NCI-H2081 treated with DMSO at 0.1 percent for 48 hours (cell line): Measurements from ENCODE around the gene PCF11.
"Not testable (repeated sequence)": the region's sequence is repeated elsewhere in the genome, so short reads cannot be mapped to it uniquely, and the experiment has no call there.

ENCODE experiments used
- DNase-seq: peaks from one replicate; lab custom pipeline; 2025; lab: John Stamatoyannopoulos, UW

The PCF11 gene, protein sequence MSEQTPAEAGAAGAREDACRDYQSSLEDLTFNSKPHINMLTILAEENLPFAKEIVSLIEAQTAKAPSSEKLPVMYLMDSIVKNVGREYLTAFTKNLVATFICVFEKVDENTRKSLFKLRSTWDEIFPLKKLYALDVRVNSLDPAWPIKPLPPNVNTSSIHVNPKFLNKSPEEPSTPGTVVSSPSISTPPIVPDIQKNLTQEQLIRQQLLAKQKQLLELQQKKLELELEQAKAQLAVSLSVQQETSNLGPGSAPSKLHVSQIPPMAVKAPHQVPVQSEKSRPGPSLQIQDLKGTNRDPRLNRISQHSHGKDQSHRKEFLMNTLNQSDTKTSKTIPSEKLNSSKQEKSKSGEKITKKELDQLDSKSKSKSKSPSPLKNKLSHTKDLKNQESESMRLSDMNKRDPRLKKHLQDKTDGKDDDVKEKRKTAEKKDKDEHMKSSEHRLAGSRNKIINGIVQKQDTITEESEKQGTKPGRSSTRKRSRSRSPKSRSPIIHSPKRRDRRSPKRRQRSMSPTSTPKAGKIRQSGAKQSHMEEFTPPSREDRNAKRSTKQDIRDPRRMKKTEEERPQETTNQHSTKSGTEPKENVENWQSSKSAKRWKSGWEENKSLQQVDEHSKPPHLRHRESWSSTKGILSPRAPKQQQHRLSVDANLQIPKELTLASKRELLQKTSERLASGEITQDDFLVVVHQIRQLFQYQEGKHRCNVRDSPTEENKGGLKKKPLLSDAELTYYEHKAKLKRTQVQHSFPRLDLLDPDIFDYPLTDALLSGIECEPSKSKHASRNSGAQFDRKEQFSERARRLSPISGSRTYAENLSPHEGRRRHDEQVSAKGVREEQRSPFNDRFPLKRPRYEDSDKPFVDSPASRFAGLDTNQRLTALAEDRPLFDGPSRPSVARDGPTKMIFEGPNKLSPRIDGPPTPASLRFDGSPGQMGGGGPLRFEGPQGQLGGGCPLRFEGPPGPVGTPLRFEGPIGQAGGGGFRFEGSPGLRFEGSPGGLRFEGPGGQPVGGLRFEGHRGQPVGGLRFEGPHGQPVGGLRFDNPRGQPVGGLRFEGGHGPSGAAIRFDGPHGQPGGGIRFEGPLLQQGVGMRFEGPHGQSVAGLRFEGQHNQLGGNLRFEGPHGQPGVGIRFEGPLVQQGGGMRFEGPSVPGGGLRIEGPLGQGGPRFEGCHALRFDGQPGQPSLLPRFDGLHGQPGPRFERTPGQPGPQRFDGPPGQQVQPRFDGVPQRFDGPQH (N-terminal part only)

DNA sequence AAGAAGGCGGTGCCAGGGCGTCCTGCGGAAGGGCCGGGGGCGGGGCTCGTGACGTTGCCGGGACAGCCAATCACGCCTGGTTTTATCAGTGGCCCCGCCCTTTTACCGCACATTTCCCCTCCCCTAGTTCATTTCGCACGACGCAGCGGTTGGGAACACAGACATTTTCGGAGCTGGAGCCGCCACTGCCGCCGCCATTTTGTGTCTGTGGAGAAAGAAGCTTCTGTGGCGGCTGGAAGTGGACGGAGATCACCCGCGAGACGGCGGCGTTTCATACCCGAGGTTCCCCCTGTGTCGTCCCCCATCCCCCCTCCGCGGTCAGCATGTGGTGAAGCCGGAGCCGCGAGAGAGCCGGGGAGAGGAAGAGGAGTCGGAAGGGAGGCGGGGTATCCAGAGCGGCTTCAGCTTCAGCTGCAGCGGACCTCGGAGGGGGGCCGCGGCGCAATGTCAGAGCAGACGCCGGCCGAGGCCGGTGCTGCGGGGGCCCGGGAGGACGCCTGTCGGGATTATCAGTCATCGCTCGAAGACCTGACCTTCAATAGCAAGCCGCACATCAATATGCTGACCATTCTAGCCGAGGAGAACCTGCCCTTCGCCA is at the start of gene PCF11:
TSS of gene PCF11 (plus strand) at position 136 of the 598 bp plus-strand sequence. CDS start at position 445, 309 bp downstream.
- DNase-seq: no peak

DNA sequence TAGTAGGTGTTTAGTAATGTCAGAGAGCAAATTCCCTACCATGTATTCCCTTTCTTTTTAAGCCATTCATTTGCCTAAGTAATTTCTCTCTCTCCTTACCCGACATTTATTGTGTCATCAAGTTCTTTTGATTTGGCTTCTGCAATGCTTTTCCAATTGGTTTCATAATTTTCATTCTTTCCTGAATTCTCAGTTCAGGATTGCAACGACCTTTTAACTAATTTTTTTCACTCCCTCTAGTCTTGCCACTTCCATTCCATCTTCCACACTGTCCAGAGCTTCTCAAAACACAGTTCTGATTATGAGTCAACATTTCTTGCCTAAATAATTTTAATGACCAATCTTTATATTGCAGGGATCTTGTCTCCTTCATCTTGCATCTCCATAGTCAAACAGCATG is 44.0 kb upstream of the PCF11 start:
- DNase-seq: no peak

DNA sequence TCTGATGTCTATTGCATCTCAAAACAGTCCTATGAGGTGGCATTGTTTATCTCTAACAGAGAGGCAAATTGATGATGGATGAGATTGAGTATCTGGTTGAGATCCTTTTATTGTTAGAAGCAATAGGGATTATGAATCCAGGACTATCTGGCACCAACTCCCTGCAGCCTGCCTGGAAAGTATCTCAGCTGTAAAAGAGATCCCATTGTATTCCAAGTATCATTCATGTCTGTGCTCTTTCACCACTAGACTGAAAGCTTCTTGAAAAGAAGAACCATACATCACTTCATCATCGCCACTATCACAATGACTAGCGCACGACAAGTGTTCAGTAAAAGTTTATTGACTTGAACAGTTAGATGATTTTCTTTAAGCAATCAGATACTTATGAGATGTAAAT is 41.9 kb upstream of the PCF11 start:
- no peak for DNase-seq

DNA sequence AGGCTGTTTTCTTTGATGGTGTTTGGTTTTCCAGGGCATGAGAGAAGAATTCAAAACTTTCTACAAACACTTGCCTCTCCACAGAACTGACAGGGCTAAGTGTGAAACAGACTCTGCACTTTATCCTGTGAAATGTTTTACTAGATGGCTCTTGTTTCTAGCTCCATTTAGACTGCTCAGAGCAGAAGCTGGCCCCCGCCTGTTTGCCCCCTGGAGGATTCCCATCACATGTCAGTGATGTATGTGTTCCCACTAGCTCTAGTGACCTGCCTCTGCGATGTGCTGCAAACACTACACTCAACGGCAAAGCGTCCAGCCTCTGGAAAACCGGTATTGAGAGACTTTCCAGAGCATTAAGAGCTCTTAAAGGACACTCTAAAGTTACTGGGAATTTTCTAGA is 41.4 kb upstream of the PCF11 start:
- DNase-seq: no peak

DNA sequence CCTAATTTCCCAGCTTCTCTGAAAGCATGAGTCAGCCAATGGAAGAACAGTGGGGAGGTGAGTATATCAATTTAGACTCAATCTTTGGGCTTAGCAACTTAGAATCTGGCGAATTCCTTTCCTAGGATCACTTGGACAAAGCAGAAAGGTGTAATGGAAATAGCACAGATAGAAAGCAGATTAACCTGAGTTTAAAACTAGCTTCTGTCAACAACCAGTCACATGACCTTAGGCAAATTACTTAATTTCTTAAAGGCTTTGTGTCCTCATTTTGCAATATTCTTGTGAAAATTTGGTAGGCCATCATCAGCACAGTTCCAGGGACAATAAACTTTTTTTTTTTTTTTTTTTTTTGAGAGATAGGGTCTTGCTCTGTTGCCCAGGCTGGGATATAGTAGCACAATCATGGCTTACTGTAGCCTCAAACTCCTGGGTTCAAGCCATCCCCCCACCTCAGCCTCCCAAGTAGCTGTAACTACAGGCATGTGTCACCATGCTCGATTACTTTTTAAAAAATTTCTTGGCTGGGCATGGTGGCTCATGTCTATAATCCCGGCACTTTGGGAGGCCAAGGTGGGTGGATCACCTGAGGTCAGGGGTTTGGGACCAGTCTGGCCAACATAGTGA is 40.8 kb upstream of the PCF11 start:
- DNase-seq: no peak

DNA sequence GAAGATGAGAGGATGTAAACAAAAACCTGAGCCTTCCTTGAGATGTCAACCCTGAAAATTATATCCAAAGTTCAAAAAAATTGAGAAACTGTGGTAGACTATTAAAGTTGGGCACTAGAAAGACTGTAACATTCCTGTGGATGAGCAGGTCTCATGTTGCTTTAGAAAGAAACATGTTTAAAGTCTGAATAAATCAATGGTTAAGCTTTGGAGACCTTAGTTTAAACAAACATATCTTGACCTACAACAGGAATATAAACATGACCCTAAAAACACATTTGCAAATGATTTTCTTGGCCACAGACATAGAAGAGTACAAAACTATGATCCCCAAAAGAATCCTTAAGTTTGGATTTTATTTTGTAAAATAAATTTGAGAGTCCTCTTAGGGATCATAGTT is 38.1 kb upstream of the PCF11 start:
- DNase-seq: no peak

DNA sequence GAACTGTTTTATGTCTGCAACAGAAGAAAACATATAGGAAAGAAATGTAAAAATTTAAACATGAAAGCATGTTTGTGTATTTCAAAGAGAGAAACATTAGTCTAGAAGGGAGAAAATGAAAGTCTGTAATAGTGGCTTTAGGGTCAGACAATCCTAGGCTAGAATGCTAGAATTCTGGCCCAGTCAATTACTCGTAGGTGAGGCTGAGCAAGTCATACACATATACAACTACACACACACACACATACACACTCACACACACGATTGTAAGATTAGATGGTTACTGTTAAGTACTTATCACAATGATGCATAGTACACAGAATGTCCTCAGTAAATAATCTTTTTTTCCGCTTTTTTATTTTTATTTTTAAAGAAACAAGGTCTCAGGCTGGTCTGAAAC is 37.7 kb upstream of the PCF11 start:
- no peak for DNase-seq

DNA sequence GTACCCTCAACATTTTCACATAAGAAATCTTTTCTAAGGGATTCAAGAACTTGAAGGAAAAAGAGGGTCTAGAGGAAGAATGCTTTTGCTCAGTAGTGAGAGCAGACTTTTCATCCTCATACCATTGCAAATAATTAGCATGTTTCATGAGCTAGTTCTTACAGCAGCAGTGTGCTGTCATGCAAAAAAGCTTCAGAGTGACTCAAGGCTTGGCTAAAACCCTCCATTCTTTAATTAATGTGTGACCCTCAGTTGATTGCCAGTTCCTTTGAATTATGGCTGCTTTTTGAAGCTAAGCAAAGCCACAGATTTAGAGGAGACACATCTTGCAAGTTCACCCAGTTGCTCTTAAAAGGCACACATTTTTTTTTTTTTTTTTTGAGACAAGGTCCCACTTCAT is 36.6 kb upstream of the PCF11 start:
- DNase-seq: no peak

DNA sequence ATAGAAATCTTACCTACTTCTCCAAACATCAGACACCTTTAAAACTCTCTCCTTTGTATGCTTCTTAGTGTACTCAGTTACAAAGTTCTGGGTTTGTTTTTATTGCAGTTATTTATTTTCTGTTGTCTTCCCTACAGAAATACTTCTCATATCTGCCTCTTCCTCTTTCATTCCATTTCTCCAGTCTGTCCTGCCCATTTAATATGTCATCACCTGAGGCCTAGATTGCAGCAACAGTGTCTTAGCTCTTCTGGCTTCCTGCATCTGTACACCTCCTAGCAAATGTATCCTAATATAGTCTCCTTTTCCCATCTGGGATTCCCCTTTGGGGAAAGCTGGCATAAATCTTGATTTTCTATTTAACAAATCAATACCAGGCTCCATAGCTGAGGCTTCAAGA is 34.9 kb upstream of the PCF11 start:
- no peak for DNase-seq

DNA sequence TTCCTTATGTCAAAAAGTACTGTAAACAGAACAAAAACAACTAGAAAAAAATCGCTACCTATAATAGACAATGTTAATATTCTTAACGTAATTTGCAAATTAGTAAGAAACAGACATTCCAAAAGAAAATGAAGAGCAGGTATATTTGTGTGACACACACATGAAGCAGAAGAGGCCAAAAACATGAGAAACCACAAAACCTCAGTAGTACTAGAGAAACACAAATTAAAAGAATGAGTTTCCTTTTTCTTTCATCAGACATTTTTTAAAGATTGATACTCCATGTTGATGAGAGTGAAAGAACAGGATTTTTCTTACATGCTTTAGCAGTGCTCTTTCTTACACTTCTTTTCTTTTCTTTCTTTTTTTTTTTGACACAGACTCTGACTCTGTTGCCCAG is 34.2 kb upstream of the PCF11 start:
- DNase-seq: no peak

DNA sequence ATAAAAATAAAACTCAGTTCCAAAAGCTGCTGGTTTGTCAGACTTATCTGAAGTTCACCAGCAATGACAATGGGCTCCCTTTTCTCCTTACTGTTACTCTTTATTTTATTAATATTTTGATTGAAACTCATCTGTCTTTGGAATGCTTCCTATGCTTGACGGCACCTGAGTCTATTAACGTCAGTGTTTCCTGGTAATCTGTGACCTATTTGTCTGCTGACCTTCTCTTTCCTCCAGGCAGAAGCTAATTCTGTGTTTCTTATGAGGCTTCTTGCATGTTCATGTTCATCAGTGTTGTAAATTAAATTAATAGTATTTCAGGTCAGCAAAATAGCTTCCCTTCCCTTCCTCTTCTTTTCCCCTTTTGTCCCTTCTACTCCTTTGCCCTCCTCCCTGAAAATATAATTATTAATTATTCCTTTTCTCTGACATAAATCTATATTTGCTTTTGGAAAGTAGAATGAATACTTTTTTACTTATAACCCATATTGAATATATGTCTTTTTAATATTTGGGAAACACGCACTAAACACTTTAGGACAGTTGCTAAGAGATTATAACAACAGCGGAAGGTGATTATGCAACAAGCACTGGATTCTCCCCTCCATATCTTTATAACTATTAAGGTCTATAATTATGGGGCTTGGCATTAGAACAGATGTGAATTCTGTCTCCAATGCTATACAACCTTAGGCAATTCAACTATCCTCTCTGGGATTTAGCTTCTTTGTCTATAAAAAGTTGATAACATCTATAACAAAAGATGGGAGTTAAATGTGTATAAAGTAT is 32.1 kb upstream of the PCF11 start:
- no peak for DNase-seq

DNA sequence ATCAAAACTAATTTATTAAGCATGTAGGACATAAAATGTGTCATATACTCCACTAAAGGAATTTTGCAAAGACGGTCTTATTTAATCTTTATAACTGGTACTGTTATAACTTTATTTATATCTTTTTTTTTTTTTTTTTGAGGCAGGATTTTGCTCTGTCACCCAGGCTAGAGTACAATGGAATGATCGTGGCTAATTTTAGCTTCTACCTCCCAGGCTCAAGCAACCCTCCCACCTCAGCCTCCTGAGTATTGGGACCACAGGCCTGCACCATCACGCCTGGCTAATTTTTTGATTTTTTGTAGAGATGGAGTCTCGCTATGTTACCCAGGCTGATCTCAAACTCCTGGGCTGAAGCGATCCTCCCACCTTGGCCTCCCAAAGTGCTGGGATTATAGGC is 31.4 kb upstream of the PCF11 start:
- no peak for DNase-seq

DNA sequence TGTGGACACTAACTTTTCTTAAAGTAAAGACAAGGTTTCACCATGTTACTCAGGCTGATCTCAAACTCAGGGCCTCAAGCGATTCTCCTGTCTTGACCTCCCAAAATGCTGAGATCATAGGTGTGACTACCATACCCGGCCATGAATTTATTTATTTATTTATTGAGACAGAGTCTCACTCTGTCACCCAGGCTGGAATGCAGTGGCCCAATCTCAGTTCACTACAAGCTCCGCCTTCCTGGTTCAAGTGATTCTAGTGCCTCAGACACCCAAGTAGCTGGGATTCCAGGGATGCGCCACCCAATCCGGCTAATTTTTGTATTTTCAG is 29.7 kb upstream of the PCF11 start:
- no peak for DNase-seq

DNA sequence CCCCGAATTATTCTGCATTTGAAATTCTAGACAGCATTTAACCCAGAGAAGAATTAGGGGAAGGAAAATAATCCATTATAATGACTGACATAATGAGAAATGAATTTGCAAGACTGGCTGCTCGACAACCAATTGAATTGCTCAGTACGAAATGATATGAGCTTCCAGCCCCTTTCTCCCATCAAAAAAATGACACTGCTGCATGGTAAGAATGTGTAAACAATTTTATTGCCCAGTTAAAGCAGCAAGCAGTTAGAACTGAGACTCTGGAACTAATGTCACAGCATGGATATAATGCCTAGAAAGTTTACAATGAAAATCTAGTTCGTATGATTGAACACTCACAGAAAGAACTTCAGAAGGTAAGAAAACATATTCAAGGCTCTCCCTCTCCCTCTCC is 24.7 kb upstream of the PCF11 start:
- DNase-seq: no peak

DNA sequence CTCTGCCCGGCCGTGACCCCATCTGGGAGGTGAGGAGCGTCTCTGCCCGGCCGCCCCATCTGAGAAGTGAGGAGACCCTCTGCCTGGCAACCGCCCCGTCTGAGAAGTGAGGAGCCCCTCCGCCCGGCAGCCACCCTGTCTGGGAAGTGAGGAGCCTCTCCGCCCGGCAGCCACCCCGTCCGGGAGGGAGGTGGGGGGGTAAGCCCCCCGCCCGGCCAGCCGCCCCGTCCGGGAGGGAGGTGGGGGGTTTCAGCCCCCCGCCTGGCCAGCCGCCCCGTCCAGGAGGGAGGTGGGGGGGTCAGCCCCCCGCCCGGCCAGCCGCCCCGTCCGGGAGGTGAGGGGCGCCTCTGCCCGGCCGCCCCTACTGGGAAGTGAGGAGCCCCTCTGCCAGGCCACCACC is 23.7 kb upstream of the PCF11 start:
- DNase-seq: not testable (repeated sequence)

DNA sequence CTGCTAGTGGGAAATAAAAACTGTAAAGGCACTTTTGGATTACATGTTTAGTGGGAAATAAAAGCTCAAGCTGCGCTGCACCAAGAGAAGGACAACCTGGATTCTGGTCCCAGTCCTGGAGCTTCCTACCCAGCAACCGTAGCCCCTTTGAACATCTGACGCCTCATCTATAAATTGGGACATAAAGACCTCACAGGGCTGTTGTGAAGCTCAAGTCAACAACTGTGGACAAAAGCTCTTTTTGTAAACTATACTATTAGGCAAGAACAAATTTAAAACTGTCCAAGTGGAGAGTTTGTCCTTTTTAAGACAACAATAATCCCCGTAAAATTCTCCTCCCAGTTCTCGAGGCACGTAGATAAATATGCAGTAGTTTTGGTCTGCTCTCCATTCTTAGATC is 17.6 kb upstream of the PCF11 start:
- DNase-seq: no peak

DNA sequence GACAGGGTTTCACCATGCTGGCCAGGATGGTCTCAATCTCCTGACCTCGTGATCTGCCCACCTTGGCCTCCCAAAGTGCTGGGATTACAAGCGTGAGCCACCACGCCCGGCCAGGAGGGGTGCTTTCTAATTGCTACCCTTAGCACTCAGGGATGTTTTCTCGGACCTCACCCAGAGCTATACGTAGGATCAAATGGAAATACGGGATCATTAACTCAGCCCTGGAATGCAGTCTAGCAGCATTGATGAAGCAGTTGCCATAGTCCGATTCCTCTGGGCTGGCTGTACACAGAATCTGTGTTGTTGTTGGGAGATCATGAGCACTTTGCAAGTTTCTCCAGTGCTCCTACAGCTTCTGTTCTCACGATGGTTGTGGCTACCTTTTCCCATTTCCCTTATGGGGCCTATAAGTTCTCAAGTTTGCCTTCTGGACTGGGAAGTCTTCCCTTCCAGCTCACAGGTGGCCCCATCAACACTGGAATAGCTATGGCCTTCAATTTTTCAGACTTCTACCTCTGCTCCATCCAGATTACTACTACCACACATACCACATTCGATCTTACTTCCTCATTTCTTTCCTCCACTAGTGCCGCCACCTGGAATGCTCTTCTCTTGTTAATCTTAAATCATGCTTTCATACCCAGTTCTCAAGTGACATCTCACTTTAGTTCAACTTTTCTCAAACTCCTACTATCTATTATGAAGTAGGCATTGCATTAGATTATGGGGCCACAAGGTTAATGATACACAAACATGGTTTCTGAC is 16.1 kb upstream of the PCF11 start:
- no peak for DNase-seq

DNA sequence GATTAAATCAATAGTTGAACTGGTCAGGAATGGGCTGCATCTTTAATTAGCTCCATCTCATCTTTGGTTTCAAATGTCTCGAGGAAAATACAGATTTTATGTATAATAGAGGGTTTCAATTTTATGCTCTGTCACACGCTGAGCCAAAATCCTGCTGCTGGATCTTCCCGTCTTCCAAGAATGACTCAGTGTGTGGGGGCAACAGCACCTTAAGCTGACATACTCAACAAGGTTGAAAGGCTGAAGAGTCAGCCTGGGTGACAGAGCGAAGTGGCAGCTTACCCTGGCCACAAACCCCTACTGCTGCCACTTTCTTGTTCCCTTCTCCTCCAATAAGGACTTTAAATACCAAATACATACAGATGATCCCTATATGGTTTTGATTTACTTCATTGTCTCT is 9.0 kb upstream of the PCF11 start:
- no peak for DNase-seq

DNA sequence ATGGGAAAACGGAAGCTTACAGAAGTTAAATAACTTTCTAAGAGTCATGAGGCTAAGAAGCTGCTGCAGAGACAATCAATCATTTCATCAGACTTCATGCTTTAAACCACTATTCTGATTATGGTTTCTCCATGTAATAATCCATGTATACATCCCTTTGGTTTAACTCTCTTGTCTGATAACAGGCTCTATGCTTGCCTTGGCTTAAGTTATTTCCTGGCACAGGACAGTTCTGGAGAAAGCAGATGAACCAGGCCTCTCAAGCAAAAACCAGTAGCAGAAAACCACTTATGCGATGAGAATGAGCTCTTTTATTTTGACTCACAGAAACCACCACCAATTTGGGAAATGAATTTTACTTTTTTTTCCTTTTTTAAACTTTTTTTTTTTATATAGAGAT is 6.5 kb upstream of the PCF11 start:
- no peak for DNase-seq

DNA sequence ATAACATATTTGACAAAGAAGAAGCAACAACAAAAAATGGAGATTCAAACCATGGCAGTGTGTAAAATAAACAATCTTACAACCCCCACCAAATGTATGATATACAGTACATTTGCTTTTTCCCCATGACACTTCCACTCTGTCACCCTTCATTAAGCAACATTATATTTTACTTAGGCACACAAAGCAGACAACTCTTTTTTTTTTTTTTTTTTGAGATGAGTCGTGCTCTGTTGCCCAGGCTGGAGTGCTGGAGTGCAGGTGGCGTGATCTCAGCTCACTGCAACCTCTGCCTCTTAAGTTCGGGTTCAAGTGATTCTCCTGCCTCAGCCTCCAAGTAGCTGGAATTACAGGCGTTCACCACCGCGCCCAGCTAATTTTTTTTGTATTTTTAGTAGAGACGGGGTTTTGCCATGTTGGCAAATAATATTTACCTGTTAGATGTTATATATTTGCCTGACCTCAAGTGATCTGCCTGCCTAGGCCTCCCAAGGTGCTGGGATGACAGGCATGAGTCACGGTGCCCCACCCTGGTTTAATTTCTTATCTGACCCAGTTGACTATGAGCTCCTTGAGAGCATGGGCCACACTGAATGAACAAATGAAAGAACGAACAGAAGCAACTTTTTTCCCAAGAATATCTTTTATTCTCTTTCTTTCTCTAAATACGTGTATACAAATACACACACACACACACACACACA is 5.5 kb upstream of the PCF11 start:
- DNase-seq: no peak
